Thymus (tissue), 11 donors: ENCODE measurements around the gene NDRG2. TPM values are rescaled to one million over a fixed set of nuclear protein-coding genes. Genes with fewer than 3 reads are reported as not detected.

Source experiments
- DNase-seq, 9 donors: peaks; one replicate each; pipeline ENCODE4 v3.0.0-alpha.2; 2013; ENCODE audit warnings: low spot score in 9 of 9, low read depth in 6 of 9, missing footprints in 1 of 9
- H3K27ac ChIP-seq, 2 donors: one replicate each; pipeline ENCODE4 v1.5.1; 2013; ENCODE audit warnings: control low read depth in 1 of 2, low read depth in 1 of 2, low read length in 1 of 2, mild to moderate bottlenecking in 1 of 2, moderate library complexity in 1 of 2
- H3K27me3 ChIP-seq, 2 donors: one replicate each; pipeline ENCODE4 v1.5.1; 2013; ENCODE audit warnings: low read length in 1 of 2; ENCODE audit not compliant: control insufficient read depth in 2 of 2, insufficient read depth in 1 of 2
- H3K36me3 ChIP-seq, 2 donors: one replicate each; pipeline ENCODE4 v1.5.1; 2013; ENCODE audit warnings: low read length in 1 of 2, mild to moderate bottlenecking in 1 of 2, moderate library complexity in 1 of 2; ENCODE audit not compliant: control insufficient read depth in 2 of 2, insufficient read depth in 2 of 2
- H3K4me1 ChIP-seq, 2 donors: one replicate each; pipeline ENCODE4 v1.5.1; 2013; ENCODE audit warnings: low read length in 2 of 2; ENCODE audit not compliant: control insufficient read depth in 2 of 2, insufficient read depth in 2 of 2
- H3K4me3 ChIP-seq, 2 donors: one replicate each; pipeline ENCODE4 v1.5.1; 2013; ENCODE audit warnings: low read length in 2 of 2, control low read depth in 1 of 2, mild to moderate bottlenecking in 1 of 2
- H3K9me3 ChIP-seq, 2 donors: one replicate each; pipeline ENCODE4 v1.5.1; 2013; ENCODE audit warnings: low read length in 1 of 2, mild to moderate bottlenecking in 1 of 2; ENCODE audit not compliant: control insufficient read depth in 2 of 2, insufficient read depth in 1 of 2
- WGBS: extraction: QIAGEN DNeasy Blood & Tissue Kit; methylation state at CpG from one replicate; pipeline ENCODE4 v1.1.7; 2013; 5-methylcytosine and 5-hydroxymethylcytosine counted together
- polyA plus RNA-seq: library from polyadenylated mRNA; stranded (reverse); fragments of 200-250 nt; gene quantifications from one replicate; pipeline ENCODE4 v1.2.3, GENCODE V29; 2013
- total RNA-seq: library from RNA; stranded (reverse); fragments of 120-200 nt; gene quantifications from one replicate; pipeline ENCODE4 v1.2.4, GENCODE V29; 2013
- donor health status: healthy.

The NDRG2 gene
- total and polyA plus RNA-seq, 2 donors = 19.8 to 77.8 TPM

DNA sequence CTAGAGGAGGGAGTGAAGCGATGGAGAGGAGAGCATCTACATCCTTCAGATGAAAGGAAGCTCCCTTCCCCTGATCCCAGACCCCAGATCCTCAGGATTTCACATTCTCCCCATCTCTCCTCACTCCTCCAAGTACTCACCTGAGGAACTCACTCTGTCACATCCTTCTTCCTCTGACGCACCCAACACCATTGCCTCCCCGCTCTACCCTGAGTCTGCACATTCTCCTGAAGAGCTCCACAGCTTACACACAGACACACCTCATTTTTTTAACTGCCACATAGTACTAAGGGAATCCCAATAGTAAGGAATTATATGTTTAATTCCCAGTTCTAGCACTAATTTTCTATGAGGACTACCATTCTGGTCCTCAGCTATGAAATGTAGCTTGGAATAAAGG lies 51.4 kb downstream of the NDRG2 start:
- Histone ChIP-seq H3K36me3 (no peaks in the 10 kb centered on the region), H3K27me3 (peaks cover 11 to 23% of the 10 kb centered on the region in 2 donors), H3K4me3 (no peak overlapping the region), H3K27ac (no peak overlapping the region), H3K9me3 (no peaks in the 10 kb centered on the region), H3K4me1 (peaks cover 6 to 9% of the 10 kb centered on the region in 2 donors)
- 100% methylated on average over 3 of the region's 3 CpGs for WGBS
- no peak for DNase-seq

DNA sequence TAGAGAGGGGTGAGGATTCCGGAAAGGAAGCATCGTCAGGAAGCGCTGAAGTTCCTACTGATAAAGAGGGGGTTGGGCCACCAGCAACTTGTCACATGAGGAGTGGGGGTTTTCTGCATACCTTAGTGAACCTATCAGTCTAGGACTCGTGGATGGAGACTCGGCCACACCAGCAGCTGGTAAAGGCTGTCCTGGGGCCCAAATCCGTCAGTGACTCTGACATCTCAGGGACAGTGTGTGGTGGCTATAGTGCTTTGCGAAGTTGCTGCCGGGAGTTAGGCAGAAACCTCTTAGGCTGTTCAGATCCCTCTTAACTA lies 53.2 kb downstream of the NDRG2 start:
- Histone ChIP-seq H3K4me1 (peaks cover 6 to 9% of the 10 kb centered on the region in 2 donors), H3K4me3 (no peak overlapping the region), H3K36me3 (no peaks in the 10 kb centered on the region), H3K27ac (no peak overlapping the region), H3K9me3 (no peaks in the 10 kb centered on the region), H3K27me3 (peaks cover 13 to 23% of the 10 kb centered on the region in 2 donors)
- DNase-seq = no peak
- WGBS = 27% methylated on average over 8 of the region's 8 CpGs

DNA sequence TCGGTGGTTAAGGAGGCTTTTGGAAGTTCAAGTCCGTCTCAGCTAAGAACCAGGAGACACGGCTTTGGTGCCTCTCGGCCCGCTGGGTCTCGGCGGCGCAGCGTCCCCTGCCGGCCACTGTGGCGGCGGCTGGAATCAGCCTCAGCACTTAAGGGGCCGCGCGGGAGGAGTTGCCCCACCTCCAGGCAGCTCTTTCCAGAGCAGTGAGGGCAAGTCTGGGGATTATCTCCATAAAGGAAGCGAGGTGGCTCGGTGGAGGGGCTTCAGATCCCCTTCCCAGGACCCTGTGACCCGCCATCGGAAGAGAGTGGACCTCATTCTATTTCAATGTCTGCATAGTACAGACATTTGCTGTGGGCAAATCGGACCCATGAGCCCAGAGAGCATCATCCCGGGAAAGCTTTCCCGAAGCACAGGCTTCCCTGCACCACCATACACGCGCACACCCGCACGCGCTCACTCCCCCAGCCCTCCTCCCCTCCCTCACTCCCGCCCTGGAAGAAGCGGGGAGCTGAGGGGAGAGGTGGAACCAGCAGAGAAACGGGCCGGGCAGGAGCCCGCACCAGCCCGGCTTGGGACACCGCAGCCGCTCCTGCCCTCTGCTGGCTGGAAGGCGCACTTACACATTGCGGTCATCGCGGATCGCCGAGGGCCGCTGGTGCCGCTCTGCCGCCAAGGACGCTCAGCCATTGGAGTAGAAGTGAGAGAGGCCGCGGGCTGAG lies 53.7 kb downstream of the NDRG2 start:
- no peaks in the 10 kb centered on the region for H3K36me3 ChIP-seq
- peak in 8 of 9 donors; percentile 43 to 80 (median 62) for DNase-seq
- under 1% methylated on average over 47 of the region's 47 CpGs for WGBS
- H3K27me3 ChIP-seq = peaks cover 13 to 23% of the 10 kb centered on the region in 2 donors
- no peaks in the 10 kb centered on the region for H3K9me3 ChIP-seq
- no peak overlapping the region for H3K27ac ChIP-seq
- peaks cover 6 to 9% of the 10 kb centered on the region in 2 donors for H3K4me1 ChIP-seq
- H3K4me3 ChIP-seq = peak overlapping the region; percentile 47 to 68

DNA sequence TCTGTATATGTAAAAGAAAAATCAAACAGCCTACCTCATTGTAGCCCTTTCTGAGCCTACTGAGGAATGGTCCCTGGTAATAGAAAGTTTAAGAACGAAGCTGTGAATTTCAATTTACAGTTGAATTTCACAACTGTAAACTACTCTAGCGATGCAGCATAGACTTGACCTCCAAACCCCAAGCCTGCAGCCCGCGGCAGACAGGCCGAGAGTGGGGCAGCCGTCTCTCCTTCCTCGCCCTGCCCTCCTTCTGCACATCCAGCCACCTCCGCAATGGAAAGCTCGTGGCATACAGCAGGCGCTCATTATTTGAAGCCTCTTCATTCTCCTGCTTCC lies 54.2 kb downstream of the NDRG2 start:
- peak overlapping the region in 1 of 2 donors; percentile 68 for H3K4me3 ChIP-seq
- no peaks in the 10 kb centered on the region for H3K9me3 ChIP-seq
- peaks cover 13 to 23% of the 10 kb centered on the region in 2 donors for H3K27me3 ChIP-seq
- WGBS = 42% methylated on average over 10 of the region's 10 CpGs
- H3K36me3 ChIP-seq = no peaks in the 10 kb centered on the region
- no peak overlapping the region for H3K27ac ChIP-seq
- H3K4me1 ChIP-seq = peaks cover 6 to 9% of the 10 kb centered on the region in 2 donors
- DNase-seq = no peak

DNA sequence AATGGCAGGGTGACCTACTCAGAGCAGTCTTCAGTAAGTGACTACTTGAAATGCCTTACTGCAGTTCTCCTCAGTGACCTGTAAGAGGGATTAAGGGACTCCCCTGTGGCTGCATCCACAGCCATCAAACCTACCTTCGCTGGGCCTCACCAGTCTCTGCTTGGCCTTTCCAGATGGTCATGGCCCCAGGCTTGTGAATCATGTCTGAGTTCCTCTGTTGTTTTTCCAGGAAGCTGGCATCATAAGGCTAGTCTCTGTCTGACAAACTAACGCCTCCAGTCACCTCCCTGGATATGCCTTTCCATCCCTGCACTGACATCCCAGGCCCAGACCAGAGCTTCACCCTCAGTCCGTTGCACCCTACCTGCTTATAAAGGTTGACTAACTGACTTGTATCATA lies 55.5 kb downstream of the NDRG2 start:
- H3K36me3 ChIP-seq = no peaks in the 10 kb centered on the region
- peaks cover 6 to 9% of the 10 kb centered on the region in 2 donors for H3K4me1 ChIP-seq
- H3K27ac ChIP-seq = no peak overlapping the region
- no peak for DNase-seq
- peaks cover 13 to 23% of the 10 kb centered on the region in 2 donors for H3K27me3 ChIP-seq
- H3K4me3 ChIP-seq = no peak overlapping the region
- H3K9me3 ChIP-seq = no peaks in the 10 kb centered on the region
- WGBS = 100% methylated on average over 3 of the region's 3 CpGs

Other genes with a start within 250 kb of the NDRG2 start
- 31.3 TPM for gene RNASE6, start 243.8 kb downstream of the NDRG2 start, total RNA-seq
- gene RNASE6, start 243.8 kb downstream of the NDRG2 start, polyA plus RNA-seq = 87.1 TPM
- gene RNASE1, start 222.2 kb downstream of the NDRG2 start, total RNA-seq = 200 TPM
- gene RNASE1, start 222.2 kb downstream of the NDRG2 start, polyA plus RNA-seq = 491 TPM
- 26.7 TPM for gene RNASE3, start 133.7 kb downstream of the NDRG2 start, total RNA-seq
- gene RNASE3, start 133.7 kb downstream of the NDRG2 start, polyA plus RNA-seq = 1.2 TPM
- 49.1 TPM for gene RNASE2, start 69.6 kb downstream of the NDRG2 start, total RNA-seq
- gene RNASE2, start 69.6 kb downstream of the NDRG2 start, polyA plus RNA-seq = 16.6 TPM
- 64.2 TPM for gene METTL17, start 35.1 kb downstream of the NDRG2 start, total RNA-seq
- gene METTL17, start 35.1 kb downstream of the NDRG2 start, polyA plus RNA-seq = 99.5 TPM
- gene SLC39A2, start 25.8 kb downstream of the NDRG2 start, total RNA-seq = 1.5 TPM
- gene SLC39A2, start 25.8 kb downstream of the NDRG2 start, polyA plus RNA-seq = 7.0 TPM
- not detected for gene TPPP2, start 5.2 kb upstream of the NDRG2 start, total RNA-seq
- gene TPPP2, start 5.2 kb upstream of the NDRG2 start, polyA plus RNA-seq = 0.30 TPM
- not detected for gene RNASE13, start 9.7 kb upstream of the NDRG2 start, total RNA-seq
- not detected for gene RNASE13, start 9.7 kb upstream of the NDRG2 start, polyA plus RNA-seq
- 0.47 TPM for gene RNASE7, start 17.3 kb upstream of the NDRG2 start, total RNA-seq
- gene RNASE7, start 17.3 kb upstream of the NDRG2 start, polyA plus RNA-seq = 1.6 TPM
- not detected for gene RNASE8, start 32.8 kb upstream of the NDRG2 start, total RNA-seq
- gene RNASE8, start 32.8 kb upstream of the NDRG2 start, polyA plus RNA-seq = not detected
- 6.9 TPM for gene ARHGEF40, start 45.2 kb upstream of the NDRG2 start, total RNA-seq
- gene ARHGEF40, start 45.2 kb upstream of the NDRG2 start, polyA plus RNA-seq = 6.5 TPM
- gene ZNF219, start 73.6 kb upstream of the NDRG2 start, total RNA-seq = 11.2 TPM
- 21.9 TPM for gene ZNF219, start 73.6 kb upstream of the NDRG2 start, polyA plus RNA-seq
- 0.14 TPM for gene TMEM253, start 76.0 kb upstream of the NDRG2 start, total RNA-seq
- gene TMEM253, start 76.0 kb upstream of the NDRG2 start, polyA plus RNA-seq = 0.98 TPM
- gene OR5AU1, start 131.0 kb upstream of the NDRG2 start, total RNA-seq = not detected
- 0.05 TPM for gene OR5AU1, start 131.0 kb upstream of the NDRG2 start, polyA plus RNA-seq
- gene HNRNPC, start 244.4 kb upstream of the NDRG2 start, total RNA-seq = 968 TPM
- gene HNRNPC, start 244.4 kb upstream of the NDRG2 start, polyA plus RNA-seq = 909 TPM